GM10248 (cell line): Measurements from ENCODE around the gene GGT6.
"Not testable (repeated sequence)": the region's sequence is repeated elsewhere in the genome, so short reads cannot be mapped to it uniquely, and the experiment has no call there.

Experiments
- CTCF ChIA-PET: fragments of 300-600 bp; sonication (Branson Sonifier 250); formaldehyde crosslinking; extraction: SDS; loops from one replicate; lab custom pipeline; 2021; ENCODE audit warnings: antibody characterized with exemption; lab: Yijun Ruan, JAX
- POLR2A ChIA-PET: fragments of 350-650 bp; sonication (Branson Sonifier 250); formaldehyde crosslinking; extraction: SDS; loops from one replicate; lab custom pipeline; 2020; ENCODE audit warnings: antibody characterized with exemption; lab: Yijun Ruan, JAX
- DNase-seq: peaks from one replicate; pipeline ENCODE4 v3.0.0; 2012; ENCODE audit errors: extremely low spot score
- TF ChIP-seq, protein P1 (sequence below): IDR thresholded peaks from 2 replicates; pipeline ENCODE4 v1.5.1; 2012; ENCODE audit warnings: mild to moderate bottlenecking, low read depth; ENCODE audit errors: extremely low read depth, missing control alignments, control extremely low read depth

Gene GGT6

DNA sequence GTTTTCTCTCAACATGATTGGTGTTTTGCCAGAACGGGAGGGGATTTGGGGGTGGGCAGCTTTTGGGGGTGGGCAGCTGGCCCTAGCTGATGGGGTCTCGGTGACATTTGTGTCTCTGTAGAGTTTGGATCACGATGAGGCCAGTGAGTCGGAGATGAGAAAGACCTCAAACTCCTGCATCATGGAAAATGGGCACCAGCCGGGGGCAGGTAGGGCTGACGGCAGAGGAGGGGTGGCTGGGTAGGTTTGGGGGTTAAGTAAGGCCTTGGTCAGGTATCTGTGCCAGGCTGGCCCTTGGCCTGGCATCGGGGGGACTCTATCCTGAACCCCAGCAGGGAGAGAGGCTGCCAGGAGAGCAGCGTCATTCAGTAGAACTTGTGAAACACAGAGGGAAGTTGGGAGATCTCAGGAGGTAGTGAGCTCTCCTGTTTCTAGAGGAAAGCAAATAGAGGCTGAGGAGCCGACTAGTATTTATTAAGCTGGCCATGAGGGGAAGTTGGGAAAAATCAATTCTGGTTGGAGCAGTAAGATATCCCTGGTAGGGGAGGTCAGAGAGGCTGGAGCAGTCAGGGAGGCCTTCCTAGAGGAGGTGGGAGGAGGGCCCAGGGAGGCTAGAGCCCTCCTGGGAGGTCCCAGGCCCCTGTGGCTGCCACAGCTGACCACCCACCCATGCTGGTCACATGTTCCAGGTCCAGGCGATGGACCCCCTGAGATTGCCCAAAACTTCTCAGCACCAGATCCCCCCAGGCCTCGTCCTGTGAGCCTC, 32.0 kb upstream of the GGT6 start:
- ChIA-PET CTCF (interaction anchor here (1.0 kb wide), 2 partner anchors 25 to 317 kb away, joined by 3 to 5 read pairs; no protein-coding TSS in a partner anchor), POLR2A (no interaction called here)
- TF ChIP-seq, protein P1, sequence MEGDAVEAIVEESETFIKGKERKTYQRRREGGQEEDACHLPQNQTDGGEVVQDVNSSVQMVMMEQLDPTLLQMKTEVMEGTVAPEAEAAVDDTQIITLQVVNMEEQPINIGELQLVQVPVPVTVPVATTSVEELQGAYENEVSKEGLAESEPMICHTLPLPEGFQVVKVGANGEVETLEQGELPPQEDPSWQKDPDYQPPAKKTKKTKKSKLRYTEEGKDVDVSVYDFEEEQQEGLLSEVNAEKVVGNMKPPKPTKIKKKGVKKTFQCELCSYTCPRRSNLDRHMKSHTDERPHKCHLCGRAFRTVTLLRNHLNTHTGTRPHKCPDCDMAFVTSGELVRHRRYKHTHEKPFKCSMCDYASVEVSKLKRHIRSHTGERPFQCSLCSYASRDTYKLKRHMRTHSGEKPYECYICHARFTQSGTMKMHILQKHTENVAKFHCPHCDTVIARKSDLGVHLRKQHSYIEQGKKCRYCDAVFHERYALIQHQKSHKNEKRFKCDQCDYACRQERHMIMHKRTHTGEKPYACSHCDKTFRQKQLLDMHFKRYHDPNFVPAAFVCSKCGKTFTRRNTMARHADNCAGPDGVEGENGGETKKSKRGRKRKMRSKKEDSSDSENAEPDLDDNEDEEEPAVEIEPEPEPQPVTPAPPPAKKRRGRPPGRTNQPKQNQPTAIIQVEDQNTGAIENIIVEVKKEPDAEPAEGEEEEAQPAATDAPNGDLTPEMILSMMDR, result no peak
- no peak for DNase-seq

DNA sequence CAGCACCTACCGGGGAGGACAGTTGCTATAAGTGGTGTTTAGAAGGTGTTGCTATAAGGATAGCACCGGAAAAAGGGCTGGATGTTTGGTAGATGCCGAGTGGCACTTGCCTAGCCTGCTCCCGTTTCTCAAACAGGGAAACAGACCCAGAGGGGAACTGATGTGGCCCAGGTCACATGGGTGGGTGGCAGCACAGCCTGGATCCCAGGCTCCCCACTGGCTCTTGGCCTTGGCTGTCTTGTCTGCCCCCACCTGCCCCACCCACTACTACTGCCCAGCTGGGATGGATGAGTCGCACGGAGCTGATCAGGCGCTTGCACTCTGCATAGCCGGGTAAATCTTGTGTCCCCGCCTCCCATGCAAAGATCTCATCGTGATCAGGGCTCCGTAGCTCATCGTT, 31.2 kb upstream of the GGT6 start:
- TF ChIP-seq, protein P1, result no peak
- no peak for DNase-seq
- POLR2A ChIA-PET, result no interaction called here
- CTCF ChIA-PET, result interaction anchor here (1.0 kb wide), 1 partner anchor 25 kb away, joined by 5 read pairs; no protein-coding TSS in a partner anchor

DNA sequence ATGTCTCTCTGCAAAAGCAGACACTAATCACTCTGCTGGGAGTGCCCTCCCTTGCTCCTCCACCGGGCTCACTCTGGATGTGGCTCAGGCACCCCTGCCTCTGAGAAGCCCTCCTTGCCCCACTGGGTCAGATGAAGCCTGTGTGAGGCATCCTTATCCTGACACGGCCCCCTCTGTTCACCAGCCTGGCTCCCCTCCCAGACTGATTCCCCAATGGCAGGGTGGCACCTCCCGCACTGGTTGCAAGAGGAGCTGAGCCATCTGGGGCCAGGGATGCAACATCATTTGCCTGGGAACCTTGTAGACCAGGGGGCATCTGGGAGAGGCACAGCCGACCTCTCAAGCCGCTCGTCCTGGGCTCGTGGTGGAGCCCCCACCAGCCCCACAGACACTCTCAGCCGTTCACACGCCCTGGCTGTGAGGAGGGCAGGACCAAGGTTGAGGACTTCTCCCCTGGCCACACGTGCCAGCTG, 30.6 kb upstream of the GGT6 start:
- ChIA-PET CTCF (interaction anchor here (1.0 to 2.1 kb wide), 3 partner anchors 24 to 34 kb away, joined by 3 to 5 read pairs (median 5); no protein-coding TSS in a partner anchor), POLR2A (no interaction called here)
- TF ChIP-seq, protein P1, result no peak
- no peak for DNase-seq

- CTCF ChIA-PET, result interaction anchor here (1.0 to 2.1 kb wide), 2 partner anchors 24 to 35 kb away, joined by 3 to 5 read pairs; no protein-coding TSS in a partner anchor
- DNase-seq, POLR2A ChIA-PET: not testable (repeated sequence)
These were observed 29.7 kb upstream of the GGT6 start for GRCh38 chr17:4590042-4590441.

GRCh38 chr17:4588898-4589625, 28.7 kb upstream of the GGT6 start:
- no peak for DNase-seq
- TF ChIP-seq, protein P1, result no peak
- CTCF ChIA-PET, result interaction anchor here (2.1 kb wide), 1 partner anchor 23 kb away, joined by 5 read pairs; no protein-coding TSS in a partner anchor
- POLR2A ChIA-PET, result no interaction called here

GRCh38 chr17:4588391-4588790, 28.0 kb upstream of the GGT6 start:
- TF ChIP-seq, protein P1, result no peak
- ChIA-PET POLR2A (no interaction called here), CTCF (interaction anchor here (2.7 kb wide), 1 partner anchor 21 kb away, joined by 18 read pairs; no protein-coding TSS in a partner anchor)
- no peak for DNase-seq
